Thoracic aorta (tissue), 2 donors: ENCODE results near the gene COL15A1. TPM values are rescaled to one million over a fixed set of nuclear protein-coding genes. Genes with fewer than 3 reads are reported as not detected.
A peak's percentile ranks its signal among the peaks of the same experiment; 100 is the strongest.

Experiments
- ATAC-seq: fragments of 150-250 bp; one replicate; pipeline ENCODE4 v1.8.0; 2017; ENCODE audit warnings: low read depth; ENCODE audit not compliant: insufficient number of reproducible peaks, low FRiP score
- DNase-seq: peaks from one replicate; pipeline ENCODE4 v3.0.0-alpha.2; 2020; ENCODE audit warnings: low spot score
- H3K27ac ChIP-seq, 2 donors: fragments of 200-600 bp; sonication (generic); 1 replicate in 1 of 2; 2 replicates in 1 of 2; pipeline ENCODE4 v1.5.1; 2016; ENCODE audit warnings: mild to moderate bottlenecking in 2 of 2, moderate library complexity in 2 of 2
- H3K27me3 ChIP-seq: fragments of 200-600 bp; sonication (generic); replicated peaks from 2 replicates; pipeline ENCODE4 v1.6.0; 2016; ENCODE audit warnings: mild to moderate bottlenecking; ENCODE audit not compliant: insufficient read depth
- H3K36me3 ChIP-seq: fragments of 200-600 bp; sonication (generic); one replicate; pipeline ENCODE4 v1.5.1; 2016
- H3K4me1 ChIP-seq, 2 donors: fragments of 200-600 bp; sonication (generic); 1 replicate in 1 of 2; 2 replicates in 1 of 2; pipeline versions ENCODE4 v1.5.1 to v1.6.0; 2016; ENCODE audit warnings: low read depth in 2 of 2, mild to moderate bottlenecking in 1 of 2; ENCODE audit not compliant: control insufficient read depth in 1 of 2
- H3K4me3 ChIP-seq: fragments of 200-600 bp; sonication (generic); 2 replicates; pipeline ENCODE4 v1.5.1; 2016; ENCODE audit warnings: mild to moderate bottlenecking
- H3K9me3 ChIP-seq: fragments of 200-600 bp; sonication (generic); 2 replicates; pipeline ENCODE4 v1.5.1; 2016
- total RNA-seq, 2 donors: library from RNA; depleted of rRNA; stranded (reverse); fragments of >200 nt; gene quantifications; one replicate each; pipeline versions ENCODE4 v1.1.0 to v1.2.3, GENCODE V29; 2016
- TF ChIP-seq, protein P1 (sequence below): fragments of 200-600 bp; sonication (generic); IDR thresholded peaks from one replicate; pipeline ENCODE4 v1.5.1; 2019; ENCODE audit warnings: antibody characterized with exemption

Gene COL15A1
- total RNA-seq, 2 donors from 2014 or later = 23.3 to 70.4 TPM

DNA sequence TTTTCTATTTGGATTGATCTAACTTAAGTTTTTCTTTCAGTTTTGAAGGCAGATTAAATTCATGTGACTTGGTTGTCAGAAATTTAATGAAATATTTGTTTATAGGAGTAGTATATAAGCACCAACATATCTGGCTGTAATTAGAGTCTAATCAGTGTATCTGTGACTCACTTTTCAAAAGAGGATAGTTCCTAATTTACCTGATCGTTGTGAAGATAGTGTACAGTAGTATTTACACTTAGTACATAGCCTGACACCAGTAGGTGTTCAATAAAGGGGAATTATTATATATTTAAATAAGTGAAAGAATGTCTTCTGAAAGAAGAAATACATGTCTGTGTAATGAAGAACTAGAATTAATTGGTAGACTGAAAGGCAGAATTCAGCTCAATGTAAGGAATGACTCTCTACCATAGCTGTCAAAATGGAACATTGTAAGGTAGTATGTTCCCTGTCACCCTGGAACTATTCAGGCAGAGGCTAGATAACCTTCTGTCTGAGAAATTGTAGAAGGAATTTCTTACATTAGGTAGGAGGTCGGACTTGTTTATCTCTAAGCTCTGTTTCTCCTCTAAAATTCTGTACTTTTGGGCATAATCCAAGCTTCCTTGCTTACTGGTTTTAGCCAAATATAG, 169.8 kb downstream of the COL15A1 start:
- Histone ChIP-seq H3K4me1 (peaks cover 62 to 77% of the 10 kb centered on the region in 2 donors), H3K27me3 (no peaks in the 10 kb centered on the region), H3K9me3 (no peaks in the 10 kb centered on the region), H3K36me3 (no peaks in the 10 kb centered on the region), H3K27ac (no peak overlapping the region), H3K4me3 (peak overlapping the region; percentile 4)
- no peak for DNase-seq
- ATAC-seq = no peak
- TF ChIP-seq, protein P1, sequence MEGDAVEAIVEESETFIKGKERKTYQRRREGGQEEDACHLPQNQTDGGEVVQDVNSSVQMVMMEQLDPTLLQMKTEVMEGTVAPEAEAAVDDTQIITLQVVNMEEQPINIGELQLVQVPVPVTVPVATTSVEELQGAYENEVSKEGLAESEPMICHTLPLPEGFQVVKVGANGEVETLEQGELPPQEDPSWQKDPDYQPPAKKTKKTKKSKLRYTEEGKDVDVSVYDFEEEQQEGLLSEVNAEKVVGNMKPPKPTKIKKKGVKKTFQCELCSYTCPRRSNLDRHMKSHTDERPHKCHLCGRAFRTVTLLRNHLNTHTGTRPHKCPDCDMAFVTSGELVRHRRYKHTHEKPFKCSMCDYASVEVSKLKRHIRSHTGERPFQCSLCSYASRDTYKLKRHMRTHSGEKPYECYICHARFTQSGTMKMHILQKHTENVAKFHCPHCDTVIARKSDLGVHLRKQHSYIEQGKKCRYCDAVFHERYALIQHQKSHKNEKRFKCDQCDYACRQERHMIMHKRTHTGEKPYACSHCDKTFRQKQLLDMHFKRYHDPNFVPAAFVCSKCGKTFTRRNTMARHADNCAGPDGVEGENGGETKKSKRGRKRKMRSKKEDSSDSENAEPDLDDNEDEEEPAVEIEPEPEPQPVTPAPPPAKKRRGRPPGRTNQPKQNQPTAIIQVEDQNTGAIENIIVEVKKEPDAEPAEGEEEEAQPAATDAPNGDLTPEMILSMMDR = no peak

DNA sequence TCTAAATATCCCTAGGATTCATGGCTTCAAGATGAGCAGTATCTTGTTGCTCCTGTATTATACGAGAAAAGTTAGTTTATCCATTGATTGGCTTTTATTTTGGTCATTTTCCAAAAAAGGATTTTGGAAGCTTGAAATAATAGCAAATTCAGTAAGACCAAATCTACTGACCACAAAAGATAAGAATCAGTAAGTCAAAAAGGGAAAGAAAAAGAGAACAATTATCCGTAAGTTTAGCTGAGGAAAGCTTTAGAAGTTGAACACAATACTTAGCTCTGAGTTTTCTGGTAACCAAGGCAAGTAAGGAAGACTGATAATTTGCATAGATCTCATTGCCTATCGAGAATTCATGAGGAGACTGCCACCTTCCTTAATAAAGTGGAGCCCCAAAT, 170.3 kb downstream of the COL15A1 start:
- H3K4me3 ChIP-seq = no peak overlapping the region
- H3K4me1 ChIP-seq = peaks cover 63 to 76% of the 10 kb centered on the region in 2 donors
- H3K27ac ChIP-seq = no peak overlapping the region
- ATAC-seq = no peak
- H3K9me3 ChIP-seq = no peaks in the 10 kb centered on the region
- H3K36me3 ChIP-seq = no peaks in the 10 kb centered on the region
- H3K27me3 ChIP-seq = no peaks in the 10 kb centered on the region
- no peak for DNase-seq
- TF ChIP-seq, protein P1 = no peak

DNA sequence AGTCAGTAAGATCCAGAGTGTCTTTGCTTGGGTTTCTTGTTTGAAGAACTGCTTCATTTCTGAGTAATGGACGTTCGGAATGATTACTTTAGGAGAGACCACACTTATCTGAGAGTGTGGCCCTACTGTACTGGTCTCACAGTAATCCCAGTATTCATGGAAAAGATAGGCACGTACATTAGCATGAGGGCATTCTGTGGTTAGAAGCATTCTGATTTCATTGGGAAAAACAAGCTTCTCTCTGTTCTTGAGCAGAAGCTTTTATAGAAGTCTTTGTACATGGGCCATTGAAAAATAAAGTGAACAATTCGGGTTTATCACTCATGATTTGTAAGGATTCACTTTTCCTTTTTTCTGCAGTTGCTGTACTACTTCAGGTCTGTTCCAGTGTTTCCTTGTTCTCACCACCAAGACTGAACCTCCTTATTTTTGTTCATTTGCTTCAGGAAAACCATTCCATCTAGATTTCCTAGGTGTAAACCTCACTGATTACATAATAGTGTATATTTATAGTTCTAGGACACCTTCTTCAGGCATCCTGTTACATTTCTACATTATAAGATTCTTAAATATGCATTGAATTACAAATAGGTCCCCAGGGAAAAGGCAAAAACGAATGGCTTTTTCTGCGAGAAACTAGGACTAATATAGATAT, 171.3 kb downstream of the COL15A1 start:
- TF ChIP-seq, protein P1 = no peak
- Histone ChIP-seq H3K27me3 (no peaks in the 10 kb centered on the region), H3K9me3 (no peaks in the 10 kb centered on the region), H3K4me1 (peaks cover 63 to 78% of the 10 kb centered on the region in 2 donors), H3K4me3 (no peak overlapping the region), H3K36me3 (no peaks in the 10 kb centered on the region), H3K27ac (no peak overlapping the region)
- ATAC-seq (no peak), DNase-seq (no peak)

DNA sequence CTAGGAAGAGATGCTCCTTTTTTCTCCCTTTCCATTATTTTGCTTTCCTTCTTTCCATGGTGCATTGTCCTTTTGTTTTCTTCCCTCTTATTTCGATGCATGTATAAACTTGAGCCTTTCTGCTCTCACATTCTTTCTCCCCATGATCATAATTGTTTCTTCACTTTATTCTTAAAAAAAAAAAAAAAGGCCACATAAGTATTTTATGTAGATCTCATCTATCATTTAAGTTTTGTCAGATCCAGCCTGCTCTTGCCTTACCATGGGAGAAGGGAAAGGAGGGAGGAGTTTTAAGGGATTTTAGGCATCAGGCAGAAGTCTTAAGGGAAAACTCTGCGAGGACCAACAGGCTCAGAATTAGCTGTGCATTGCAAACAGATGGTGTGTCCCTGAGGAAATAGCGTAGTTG, 172.3 kb downstream of the COL15A1 start:
- TF ChIP-seq, protein P1 = no peak
- H3K27me3 ChIP-seq = no peaks in the 10 kb centered on the region

DNA sequence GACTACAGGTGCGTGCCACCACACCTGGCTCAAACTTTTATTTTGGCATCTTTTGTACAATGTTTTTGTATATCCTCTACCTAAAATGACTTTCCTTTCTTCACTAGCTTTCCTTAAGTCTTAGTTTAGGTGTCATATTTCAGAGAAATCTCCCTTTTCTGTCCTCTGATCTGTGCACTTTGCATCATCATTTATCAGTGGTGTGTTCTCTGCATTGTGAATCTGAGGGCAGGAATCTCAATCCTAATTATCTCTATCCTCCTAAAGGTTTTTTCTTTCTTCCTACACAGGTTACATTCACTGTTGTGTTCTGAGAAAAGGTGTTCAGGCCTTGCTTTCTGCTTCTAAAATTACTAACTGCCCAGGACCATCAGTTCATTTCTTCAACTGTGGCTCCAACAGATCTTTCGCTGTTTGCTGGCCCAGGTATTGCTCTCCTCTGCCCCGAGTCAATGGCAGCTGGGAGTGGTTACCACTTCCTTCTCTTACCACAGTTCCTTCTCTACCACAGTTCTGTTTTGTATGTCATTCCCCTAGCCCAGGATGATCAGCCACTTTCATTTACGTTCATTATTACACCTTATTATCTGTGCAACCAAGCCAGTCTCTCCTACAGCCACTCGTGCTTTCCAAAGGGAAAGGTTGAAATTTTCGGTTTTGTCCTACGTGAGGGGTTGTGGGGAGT, 175.2 kb downstream of the COL15A1 start:
- Histone ChIP-seq H3K9me3 (no peaks in the 10 kb centered on the region), H3K36me3 (no peaks in the 10 kb centered on the region), H3K27me3 (no peaks in the 10 kb centered on the region), H3K4me1 (peaks cover 36 to 65% of the 10 kb centered on the region in 2 donors), H3K4me3 (no peak overlapping the region), H3K27ac (no peak overlapping the region)
- DNase-seq (no peak), ATAC-seq (no peak)
- TF ChIP-seq, protein P1 = no peak

More for the DNA sequence above, 172.3 kb downstream of the COL15A1 start:
- H3K4me1 ChIP-seq = peaks cover 60 to 79% of the 10 kb centered on the region in 2 donors
- H3K27ac ChIP-seq = no peak overlapping the region
- H3K4me3 ChIP-seq = no peak overlapping the region
- DNase-seq (no peak), ATAC-seq (no peak)
- H3K9me3 ChIP-seq = no peaks in the 10 kb centered on the region
- H3K36me3 ChIP-seq = no peaks in the 10 kb centered on the region
